H1 (cell line): Measurements from ENCODE around the gene NSD2. TPM values are rescaled to one million over a fixed set of nuclear protein-coding genes. Genes with fewer than 3 reads are reported as not detected.

Experiments used
- CTCF ChIA-PET: fragments of 300-600 bp; sonication (Branson Sonifier 250); formaldehyde crosslinking; loops from one replicate; lab custom pipeline; 2021; ENCODE audit not compliant: partially characterized antibody; lab: Charles Lee
- POLR2A ChIA-PET: fragments of 300-600 bp; sonication (Branson Sonifier 250); formaldehyde crosslinking; loops from one replicate; lab custom pipeline; 2021; ENCODE audit warnings: inconsistent platforms; ENCODE audit not compliant: partially characterized antibody; lab: Charles Lee
- DNase-seq, 2 experiments: peaks; one replicate each; pipeline versions ENCODE4 v3.0.0 to v3.0.0-alpha.2; 2010 to 2022; ENCODE audit warnings: low spot score in 2 of 2, low read depth in 1 of 2, mixed read lengths in 1 of 2
- FAIRE-seq: peaks from 2 replicates; lab custom pipeline; 2011; peaks lifted over from hg19 to GRCh38; lab: Jason Lieb, UNC
- H2AFZ ChIP-seq: 2 replicates; pipeline ENCODE4 v1.8.1; 2012; ENCODE audit warnings: low read length, inconsistent platforms
- H2AK5ac ChIP-seq: 2 replicates; pipeline ENCODE4 v1.6.1; 2013; ENCODE audit warnings: low read depth, low read length
- H2BK120ac ChIP-seq: replicated peaks from 2 replicates; pipeline ENCODE3; 2013; ENCODE audit warnings: low read depth, low read length, inconsistent platforms
- H2BK12ac ChIP-seq: 2 replicates; pipeline ENCODE4 v1.6.1; 2013; ENCODE audit warnings: low read depth, low read length
- H2BK15ac ChIP-seq: 2 replicates; pipeline ENCODE4 v1.6.1; 2013; ENCODE audit warnings: low read length
- H2BK20ac ChIP-seq: 2 replicates; pipeline ENCODE4 v1.6.1; 2013; ENCODE audit warnings: low read length
- H2BK5ac ChIP-seq: 2 replicates; pipeline ENCODE4 v1.6.1; 2013; ENCODE audit warnings: low read depth, low read length
- H3K14ac ChIP-seq: 2 replicates; pipeline ENCODE4 v1.6.1; 2013; ENCODE audit warnings: inconsistent platforms; ENCODE audit not compliant: insufficient read length
- H3K18ac ChIP-seq: 2 replicates; pipeline ENCODE4 v1.6.1; 2013; ENCODE audit warnings: low read length; ENCODE audit errors: extremely low read depth
- H3K23ac ChIP-seq: 2 replicates; pipeline ENCODE4 v1.6.1; 2013; ENCODE audit warnings: inconsistent platforms; ENCODE audit not compliant: insufficient read length
- H3K23me2 ChIP-seq: 2 replicates; pipeline ENCODE4 v1.6.1; 2013; ENCODE audit warnings: low read depth, low read length
- H3K27ac ChIP-seq: 2 replicates; pipeline ENCODE4 v1.6.1; 2011; ENCODE audit warnings: low read depth, low read length, inconsistent platforms
- H3K27me3 ChIP-seq, 4 experiments: replicated peaks in 1 of 4; 1 replicate in 1 of 4; 2 replicates in 3 of 4; pipeline versions ENCODE4 v1.6.1 to v1.8.1; 2011 to 2013; ENCODE audit warnings: low read length in 3 of 4, mild to moderate bottlenecking in 3 of 4, inconsistent platforms in 2 of 4, mixed read lengths in 2 of 4, moderate library complexity in 1 of 4; ENCODE audit not compliant: control insufficient read depth in 3 of 4, insufficient read depth in 3 of 4; ENCODE audit errors: extremely low read depth in 1 of 4
- H3K36me3 ChIP-seq, 4 experiments: 2 replicates each; pipeline versions ENCODE4 v1.6.1 to v1.8.1; 2011 to 2013; ENCODE audit warnings: mild to moderate bottlenecking in 4 of 4, low read length in 3 of 4, moderate library complexity in 2 of 4, control low read depth in 1 of 4, inconsistent platforms in 1 of 4; ENCODE audit not compliant: insufficient read depth in 4 of 4, control insufficient read depth in 2 of 4
- H3K4ac ChIP-seq: replicated peaks from 2 replicates; pipeline ENCODE3; 2013; ENCODE audit warnings: low read length, low read depth, mixed read lengths, inconsistent platforms; ENCODE audit not compliant: insufficient read length
- H3K4me1 ChIP-seq, 4 experiments: replicated peaks in 1 of 4; 1 replicate in 1 of 4; 2 replicates in 3 of 4; pipeline versions ENCODE4 v1.6.1 to v1.8.1; 2011 to 2013; ENCODE audit warnings: low read length in 3 of 4, inconsistent platforms in 2 of 4, mixed read lengths in 1 of 4; ENCODE audit not compliant: insufficient read depth in 4 of 4, control insufficient read depth in 3 of 4
- H3K4me2 ChIP-seq, 2 experiments: 2 replicates each; pipeline versions ENCODE4 v1.6.1 to v1.8.1; 2011 to 2013; ENCODE audit warnings: low read depth in 2 of 2, low read length in 2 of 2, control low read depth in 1 of 2, inconsistent platforms in 1 of 2, mild to moderate bottlenecking in 1 of 2; ENCODE audit not compliant: insufficient read depth in 1 of 2
- H3K4me3 ChIP-seq, 4 experiments: fragments of 200-600, 300-600 bp in 1 of 4; sonication (generic), shearing (Covaris generic), sonication (Bioruptor Twin) in 1 of 4; 2 replicates each; pipeline versions ENCODE4 v1.5.1 to v1.8.1; 2011 to 2016; ENCODE audit warnings: low read length in 4 of 4, low read depth in 3 of 4, control low read depth in 2 of 4, inconsistent platforms in 2 of 4, mild to moderate bottlenecking in 2 of 4, mixed read lengths in 1 of 4, moderate library complexity in 1 of 4; ENCODE audit not compliant: insufficient read depth in 2 of 4; ENCODE audit errors: extremely low read depth in 1 of 4
- H3K56ac ChIP-seq: replicated peaks from 2 replicates; pipeline ENCODE3; 2013; ENCODE audit warnings: low read depth, mild to moderate bottlenecking, mixed read lengths, low read length, inconsistent platforms; ENCODE audit not compliant: insufficient read length
- H3K79me1 ChIP-seq: 2 replicates; pipeline ENCODE4 v1.6.1; 2013; ENCODE audit warnings: low read depth, low read length, control low read depth
- H3K79me2 ChIP-seq, 2 experiments: 2 replicates each; pipeline versions ENCODE4 v1.6.1 to v1.8.1; 2012 to 2013; ENCODE audit warnings: low read length in 2 of 2, mild to moderate bottlenecking in 2 of 2, inconsistent platforms in 1 of 2; ENCODE audit not compliant: insufficient read depth in 2 of 2, control insufficient read depth in 1 of 2
- H3K9ac ChIP-seq, 4 experiments: replicated peaks in 1 of 4; 1 replicate in 1 of 4; 2 replicates in 3 of 4; pipeline versions ENCODE4 v1.6.1 to v1.8.1; 2011 to 2013; ENCODE audit warnings: low read depth in 3 of 4, low read length in 3 of 4, control low read depth in 2 of 4, mild to moderate bottlenecking in 2 of 4, moderate library complexity in 2 of 4, inconsistent platforms in 1 of 4; ENCODE audit errors: extremely low read depth in 1 of 4
- H3K9me3 ChIP-seq, 2 experiments: 2 replicates each; pipeline versions ENCODE4 v1.6.1 to v1.8.1; 2012 to 2013; ENCODE audit warnings: mild to moderate bottlenecking in 2 of 2, moderate library complexity in 2 of 2, control low read depth in 1 of 2, inconsistent platforms in 1 of 2, low read depth in 1 of 2, low read length in 1 of 2, mixed read lengths in 1 of 2; ENCODE audit not compliant: insufficient read depth in 2 of 2
- H4K20me1 ChIP-seq, 2 experiments: replicated peaks in 1 of 2; 2 replicates each; pipeline versions ENCODE3 to v1.8.1; 2011 to 2013; ENCODE audit warnings: inconsistent platforms in 2 of 2, low read length in 2 of 2, mild to moderate bottlenecking in 1 of 2; ENCODE audit not compliant: insufficient read depth in 2 of 2, control insufficient read depth in 1 of 2
- H4K5ac ChIP-seq: 2 replicates; pipeline ENCODE4 v1.6.1; 2013; ENCODE audit warnings: low read length, low read depth, mixed read lengths, inconsistent platforms; ENCODE audit not compliant: insufficient read length
- H4K8ac ChIP-seq: 2 replicates; pipeline ENCODE4 v1.8.0; 2013; ENCODE audit warnings: mild to moderate bottlenecking, moderate library complexity, low read length, inconsistent platforms; ENCODE audit not compliant: insufficient read depth; ENCODE audit errors: extremely low read depth
- H4K91ac ChIP-seq: replicated peaks from 2 replicates; pipeline ENCODE3; 2013; ENCODE audit warnings: low read length, mixed read lengths, inconsistent platforms; ENCODE audit not compliant: insufficient read length
- JUN ChIP-seq: IDR thresholded peaks from 2 replicates; pipeline ENCODE4 v1.6.1; 2011; ENCODE audit warnings: low read depth, mild to moderate bottlenecking, improper control_type of control experiment, low read length
- SAP30 ChIP-seq: fragments of 300-600 bp; sonication (generic); IDR thresholded peaks from 2 replicates; pipeline ENCODE4 v1.7.1; 2012; ENCODE audit warnings: low read length, moderate library complexity, mild to moderate bottlenecking, inconsistent platforms; ENCODE audit not compliant: insufficient read depth, insufficient replicate concordance
- TAF7 ChIP-seq: optimal IDR thresholded peaks from 2 replicates; pipeline ENCODE3; 2011; ENCODE audit warnings: low read depth, mild to moderate bottlenecking, inconsistent platforms, low read length, moderate library complexity, borderline replicate concordance
- WGBS, 2 experiments: shearing (Covaris generic) in 1 of 2; methylation state at CpG; one replicate each; pipeline versions ENCODE4 v1.1.6 to v1.1.7; 2013 to 2015; ENCODE audit warnings: low lambda C conversion rate in 2 of 2, mixed read lengths in 2 of 2, inconsistent platforms in 1 of 2, low coverage in 1 of 2, missing lambda C conversion rate in 1 of 2; ENCODE audit not compliant: insufficient replicate concordance in 2 of 2, insufficient coverage in 1 of 2, insufficient read length in 1 of 2; ENCODE audit errors: extremely low coverage in 1 of 2, missing lambda C conversion rate in 1 of 2; 5-methylcytosine and 5-hydroxymethylcytosine counted together
- polyA plus RNA-seq, 7 experiments: library from polyadenylated mRNA; depleted of rRNA in 3 of 7; stranded (reverse) in 5 of 7; unstranded in 2 of 7; fragments of >200 nt in 5 of 7; fragments of 200-250 nt in 2 of 7; gene quantifications; 1 replicate in 5 of 7; 2 replicates in 1 of 7; 4 replicates in 1 of 7; pipeline versions ENCODE4 v1.2.1 to v1.2.3, GENCODE V29; 2011 to 2013; ENCODE audit warnings: missing spikeins in 2 of 7, mixed read lengths in 2 of 7
- total RNA-seq: library from RNA; stranded (reverse); fragmentation: NEBNext Ultra II Directional; extraction: Animal tissue kit (Norgen Biotek cat#: 25700); gene quantifications from 2 replicates; pipeline ENCODE4 v1.2.1, GENCODE V29; 2021

Gene NSD2
- total and polyA plus RNA-seq, 2 of the 8 experiments (the other 6 are each of a cell fraction or from before 2014, with no cell fraction given): 26.7 to 129 TPM

- Histone ChIP-seq H2BK20ac (no peak overlapping the region), H2BK5ac (no peak overlapping the region), H2BK15ac (no peak overlapping the region), H3K79me1 (peaks cover 11% of the 10 kb centered on the region), H4K5ac (no peak overlapping the region), H3K4me1 (no peaks in the 10 kb centered on the region), H3K23ac (no peak overlapping the region), H3K9me3 (no peaks in the 10 kb centered on the region), H3K4ac (no peak overlapping the region), H3K14ac (no peak overlapping the region), H3K18ac (no peak overlapping the region), H3K4me3 (no peak overlapping the region), H4K91ac (no peak overlapping the region), H2AK5ac (no peak overlapping the region), H3K27me3 (no peaks in the 10 kb centered on the region), H4K20me1 (peaks cover 26 to 33% of the 10 kb centered on the region in 2 experiments), H2BK12ac (no peak overlapping the region), H3K23me2 (no peaks in the 10 kb centered on the region; the same call in 1 of the 2 replicates), H3K36me3 (peaks cover 5 to 8% (median 6%) of the 10 kb centered on the region in 4 experiments; a peak in 7 of 8 replicates), H2BK120ac (no peak overlapping the region), H4K8ac (no peak overlapping the region), H3K9ac (no peak overlapping the region), H2AFZ (no peak overlapping the region), H3K27ac (no peak overlapping the region), H3K79me2 (peaks cover 9 to 66% of the 10 kb centered on the region in 2 experiments; a peak in 3 of 4 replicates), H3K4me2 (no peak overlapping the region), H3K56ac (no peak overlapping the region)
- ChIA-PET CTCF (interaction anchor here (0.8 to 6.0 kb wide), 5 partner anchors 10 to 53 kb away, joined by 3 to 65 read pairs (median 4); no protein-coding TSS in a partner anchor), POLR2A (interaction anchor here (0.8 to 1.2 kb wide), 2 partner anchors 10 to 21 kb away, joined by 3 read pairs; no protein-coding TSS in a partner anchor)
- WGBS, 2 experiments: 87% methylated on average over 8 of the region's 8 CpGs; no CpG with 5 or more reads in 1 of the 2 experiments
- no peak for FAIRE-seq
- TF ChIP-seq SAP30 (no peak), JUN (no peak), TAF7 (no peak)
- no peak for DNase-seq
Observed at GRCh38 chr4:1895971-1896657, 24.9 kb downstream of the NSD2 start.
